Thyroid gland (tissue), 4 donors: Measurements from ENCODE around the gene GOLGA2. TPM values are rescaled to one million over a fixed set of nuclear protein-coding genes. Genes with fewer than 3 reads are reported as not detected.

Experiments used
- DNase-seq, 2 donors: peaks; one replicate each; pipeline ENCODE4 v3.0.0-alpha.2; 2019
- H3K27ac ChIP-seq, 3 donors: fragments of 200-600 bp; sonication (generic); 1 replicate in 2 of 3; 2 replicates in 1 of 3; pipeline ENCODE4 v1.5.1; 2016 to 2019; ENCODE audit warnings: mild to moderate bottlenecking in 1 of 3, moderate library complexity in 1 of 3
- H3K27me3 ChIP-seq: fragments of 200-600 bp; sonication (generic); one replicate; pipeline ENCODE4 v1.5.1; 2019
- H3K36me3 ChIP-seq, 2 donors: fragments of 200-600 bp; sonication (generic); one replicate each; pipeline ENCODE4 v1.5.1; 2016 to 2019
- H3K4me1 ChIP-seq, 2 donors: fragments of 200-600 bp; sonication (generic); one replicate each; pipeline ENCODE4 v1.5.1; 2017 to 2019
- H3K4me3 ChIP-seq, 3 donors: fragments of 200-600 bp; sonication (generic); replicated peaks in 1 of 3; 1 replicate in 2 of 3; 2 replicates in 1 of 3; pipeline ENCODE4 v1.5.1; 2016; ENCODE audit warnings: mild to moderate bottlenecking in 1 of 3
- H3K9me3 ChIP-seq: fragments of 200-600 bp; sonication (generic); one replicate; pipeline ENCODE4 v1.5.1; 2017
- POLR2A ChIP-seq, 2 donors: fragments of 450-650 bp; IDR thresholded peaks; one replicate each; pipeline ENCODE4 v1.6.1; 2017; ENCODE audit warnings: antibody characterized with exemption in 2 of 2, mild to moderate bottlenecking in 2 of 2, moderate library complexity in 1 of 2
- WGBS, 2 donors: methylation state at CpG; one replicate each; pipeline ENCODE4 v1.1.5; 2017; 5-methylcytosine and 5-hydroxymethylcytosine counted together
- intact Hi-C: fragments of 100-400 bp; cut with DNase I; formaldehyde crosslinking; loops from one replicate; pipeline ENCODE4 v1.15.1; 2023
- total RNA-seq, 4 donors: library from RNA; depleted of rRNA; stranded (reverse); fragments of >200 nt; gene quantifications; one replicate each; pipeline ENCODE4 v1.2.3, GENCODE V29; 2016
- TF ChIP-seq, protein P1 (sequence below), 6 experiments: fragments of 200-600 bp in 3 of 6; fragments of 450-650 bp in 3 of 6; sonication (generic) in 3 of 6; IDR thresholded peaks; one replicate each; pipeline ENCODE4 v1.5.1; 2016 to 2019; ENCODE audit warnings: antibody characterized with exemption in 6 of 6, mild to moderate bottlenecking in 2 of 6, inconsistent platforms in 1 of 6, moderate library complexity in 1 of 6

The GOLGA2 gene
- total RNA-seq, 4 donors from 2014 or later, result 94.6 to 140 (median 118) TPM

DNA sequence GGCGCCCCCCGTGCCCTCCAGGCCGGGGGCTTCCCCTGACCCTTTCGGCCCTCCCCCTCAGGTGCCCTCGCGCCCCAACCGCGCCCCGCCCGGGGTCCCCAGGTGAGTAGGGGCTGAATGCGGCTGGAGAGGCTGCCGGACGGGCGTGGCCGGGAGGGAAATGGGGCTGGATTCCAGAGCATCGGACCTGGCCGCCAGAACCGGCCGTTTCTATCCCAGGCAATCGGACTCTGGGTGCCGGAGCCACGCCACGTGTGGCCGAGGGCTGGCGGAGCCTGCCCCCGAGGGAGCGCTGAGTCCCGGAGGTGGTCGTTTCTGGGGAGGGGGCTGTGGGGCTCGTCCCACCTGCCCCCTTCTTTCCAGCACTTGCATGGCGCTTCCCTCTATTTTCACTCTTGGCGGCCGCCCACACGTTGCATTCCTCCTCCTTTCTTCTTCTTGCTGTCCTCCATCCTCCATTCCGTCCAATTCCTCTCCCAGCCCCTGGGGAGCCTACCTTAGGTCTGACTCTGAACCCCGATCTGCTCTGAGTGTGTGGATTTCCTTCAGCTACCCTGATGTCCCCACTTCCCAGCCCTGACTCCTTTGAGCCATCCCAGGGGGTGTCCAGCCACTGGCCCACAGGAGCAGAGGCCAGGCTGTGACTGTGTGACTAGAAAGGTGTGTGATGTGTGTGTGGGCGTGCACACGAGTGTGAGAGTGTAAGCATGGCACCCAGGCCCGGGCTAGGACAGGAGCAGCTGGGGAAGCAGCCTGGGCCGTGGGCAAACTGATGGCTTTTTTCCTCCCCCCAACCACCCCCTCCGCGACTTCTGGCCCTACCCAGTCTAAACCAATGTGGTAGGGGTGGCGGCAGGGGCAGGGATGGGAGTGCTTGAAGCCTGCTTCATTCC is 24.7 kb downstream of the GOLGA2 start:
- DNase-seq, result no peak
- Histone ChIP-seq H3K36me3 (no peaks in the 10 kb centered on the region), H3K27me3 (no peaks in the 10 kb centered on the region), H3K27ac (no peak overlapping the region), H3K4me3 (peak overlapping the region in 1 of 3 donors; percentile 26), H3K4me1 (peaks cover 0 to 15% of the 10 kb centered on the region in 2 donors), H3K9me3 (no peaks in the 10 kb centered on the region)
- intact Hi-C loops, result no loop called here
- WGBS, 2 donors, result 35 to 41% methylated on average over 14 to 18 of the region's 43 CpGs
- no peak for TF ChIP-seq POLR2A (IDR thresholded peaks at IDR 0.05)
- TF ChIP-seq, protein P1, sequence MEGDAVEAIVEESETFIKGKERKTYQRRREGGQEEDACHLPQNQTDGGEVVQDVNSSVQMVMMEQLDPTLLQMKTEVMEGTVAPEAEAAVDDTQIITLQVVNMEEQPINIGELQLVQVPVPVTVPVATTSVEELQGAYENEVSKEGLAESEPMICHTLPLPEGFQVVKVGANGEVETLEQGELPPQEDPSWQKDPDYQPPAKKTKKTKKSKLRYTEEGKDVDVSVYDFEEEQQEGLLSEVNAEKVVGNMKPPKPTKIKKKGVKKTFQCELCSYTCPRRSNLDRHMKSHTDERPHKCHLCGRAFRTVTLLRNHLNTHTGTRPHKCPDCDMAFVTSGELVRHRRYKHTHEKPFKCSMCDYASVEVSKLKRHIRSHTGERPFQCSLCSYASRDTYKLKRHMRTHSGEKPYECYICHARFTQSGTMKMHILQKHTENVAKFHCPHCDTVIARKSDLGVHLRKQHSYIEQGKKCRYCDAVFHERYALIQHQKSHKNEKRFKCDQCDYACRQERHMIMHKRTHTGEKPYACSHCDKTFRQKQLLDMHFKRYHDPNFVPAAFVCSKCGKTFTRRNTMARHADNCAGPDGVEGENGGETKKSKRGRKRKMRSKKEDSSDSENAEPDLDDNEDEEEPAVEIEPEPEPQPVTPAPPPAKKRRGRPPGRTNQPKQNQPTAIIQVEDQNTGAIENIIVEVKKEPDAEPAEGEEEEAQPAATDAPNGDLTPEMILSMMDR (IDR thresholded peaks at IDR 0.05), result no peak

DNA sequence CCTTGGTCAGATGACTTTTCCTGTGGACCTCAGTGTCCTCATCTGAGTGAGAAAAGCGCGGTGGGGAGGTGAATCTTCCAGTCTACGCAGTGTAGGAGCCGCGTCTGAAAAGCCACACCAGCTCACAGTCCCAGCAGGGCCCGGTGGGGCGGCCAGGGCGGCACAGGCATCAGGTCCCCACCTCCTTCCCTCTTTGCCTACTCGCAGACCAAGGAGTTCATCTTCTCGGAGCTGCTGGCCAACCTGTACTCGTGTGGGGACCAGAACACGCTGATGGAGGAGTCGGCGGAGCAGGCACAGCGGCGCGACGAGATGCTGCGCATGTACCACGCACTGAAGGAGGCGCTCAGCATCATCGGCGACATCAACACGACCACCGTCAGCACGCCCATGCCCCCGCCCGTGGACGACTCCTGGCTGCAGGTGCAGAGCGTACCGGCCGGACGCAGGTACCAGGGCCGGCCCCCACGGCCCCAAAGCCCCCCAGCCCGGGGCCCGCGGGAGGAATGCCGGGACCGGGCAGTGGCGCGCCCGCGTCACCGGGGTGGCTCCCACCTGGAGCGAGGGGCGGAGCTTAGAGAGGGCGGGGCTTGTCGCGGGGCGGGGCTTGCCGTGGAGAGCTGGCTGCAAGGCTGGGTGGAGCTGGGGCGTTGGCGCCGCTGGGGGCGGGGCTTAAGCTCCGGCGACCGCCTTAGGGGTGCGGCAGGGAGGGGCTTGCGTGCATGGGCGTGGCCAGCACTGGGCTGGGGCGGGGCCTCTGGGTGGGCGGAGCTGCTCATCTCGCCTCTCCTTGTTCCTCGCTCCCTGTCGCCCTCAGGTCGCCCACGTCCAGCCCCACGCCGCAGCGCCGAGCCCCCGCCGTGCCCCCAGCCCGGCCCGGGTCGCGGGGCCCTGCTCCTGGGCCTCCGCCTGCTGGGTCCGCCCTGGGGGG is 25.6 kb downstream of the GOLGA2 start:
- Histone ChIP-seq H3K36me3 (no peaks in the 10 kb centered on the region), H3K9me3 (no peaks in the 10 kb centered on the region), H3K4me1 (peaks cover 0 to 18% of the 10 kb centered on the region in 2 donors), H3K4me3 (peak overlapping the region in 1 of 3 donors; percentile 26), H3K27ac (no peak overlapping the region), H3K27me3 (no peaks in the 10 kb centered on the region)
- intact Hi-C loops, result no loop called here
- WGBS, 2 donors, result 19 to 38% methylated on average over 32 to 49 of the region's 81 CpGs
- TF ChIP-seq POLR2A (IDR thresholded peaks at IDR 0.05), result no peak
- TF ChIP-seq, protein P1 (IDR thresholded peaks at IDR 0.05), result no peak
- peak; percentile 76 to 82 for DNase-seq

DNA sequence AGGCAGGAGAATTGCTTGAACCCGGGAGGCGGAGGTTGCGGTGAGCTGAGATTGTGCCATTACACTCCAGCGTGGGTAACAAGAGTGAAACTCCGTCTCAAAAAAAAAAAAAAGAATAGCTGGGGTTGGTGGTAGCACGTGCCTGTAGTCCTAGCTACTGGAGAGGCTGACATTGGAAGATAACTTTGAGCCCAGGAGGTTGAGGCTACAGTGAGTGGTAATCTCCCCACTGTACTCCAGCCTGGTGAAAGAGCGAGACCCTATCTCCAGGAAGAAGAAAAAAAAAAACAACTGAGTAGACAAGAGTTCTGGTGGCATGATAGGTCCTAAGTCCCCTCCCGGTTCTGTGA is 26.3 kb downstream of the GOLGA2 start:
- TF ChIP-seq, protein P1 (IDR thresholded peaks at IDR 0.05), result no peak
- no peak for TF ChIP-seq POLR2A (IDR thresholded peaks at IDR 0.05)
- no peak overlapping the region for H3K27ac ChIP-seq
- H3K4me3 ChIP-seq, result no peak overlapping the region
- intact Hi-C loops, result no loop called here
- H3K9me3 ChIP-seq, result no peaks in the 10 kb centered on the region
- peaks cover 0 to 20% of the 10 kb centered on the region in 2 donors for H3K4me1 ChIP-seq
- H3K27me3 ChIP-seq, result no peaks in the 10 kb centered on the region
- H3K36me3 ChIP-seq, result no peaks in the 10 kb centered on the region
- 76 to 77% methylated on average over 8 of the region's 8 CpGs for WGBS, 2 donors
- DNase-seq, result no peak

DNA sequence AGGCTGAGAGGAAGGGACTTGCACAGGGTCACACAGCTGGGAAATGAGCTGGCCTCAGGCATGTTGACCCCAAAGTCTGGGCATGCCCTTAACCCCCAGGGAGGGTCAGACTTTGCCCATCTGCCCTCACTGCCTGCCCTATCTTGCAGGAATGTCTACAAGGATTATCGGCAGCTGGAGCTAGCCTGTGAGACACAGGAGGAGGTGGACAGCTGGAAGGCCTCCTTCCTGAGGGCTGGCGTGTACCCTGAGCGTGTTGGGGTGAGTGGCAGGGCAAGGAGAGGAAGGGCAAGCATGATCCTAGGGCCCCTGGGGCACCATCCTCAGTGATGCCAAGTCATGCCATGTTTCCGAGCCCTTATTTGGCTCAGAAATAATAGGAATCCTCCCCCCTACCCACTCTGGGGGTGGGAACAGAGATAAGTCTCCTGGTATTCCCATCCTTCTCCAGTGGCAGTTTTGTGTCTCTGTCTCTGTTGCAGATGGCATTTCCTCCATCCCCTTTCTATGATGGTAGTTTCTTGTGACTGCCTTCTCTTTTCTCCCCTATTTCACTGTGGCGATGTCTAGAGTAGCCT is 28.5 kb downstream of the GOLGA2 start:
- no peaks in the 10 kb centered on the region for H3K36me3 ChIP-seq
- no peak overlapping the region for H3K4me3 ChIP-seq
- peaks cover 0 to 20% of the 10 kb centered on the region in 2 donors for H3K4me1 ChIP-seq
- intact Hi-C loops, result no loop called here
- 93 to 100% methylated on average over 3 to 5 of the region's 5 CpGs for WGBS, 2 donors
- no peaks in the 10 kb centered on the region for H3K27me3 ChIP-seq
- no peak for DNase-seq
- no peaks in the 10 kb centered on the region for H3K9me3 ChIP-seq
- TF ChIP-seq POLR2A (IDR thresholded peaks at IDR 0.05), result no peak
- TF ChIP-seq, protein P1 (IDR thresholded peaks at IDR 0.05), result no peak
- H3K27ac ChIP-seq, result no peak overlapping the region
